Suprapubic skin (tissue), 4 donors: Measurements from ENCODE around the gene RNLS. TPM values are rescaled to one million over a fixed set of nuclear protein-coding genes. Genes with fewer than 3 reads are reported as not detected.

Experiments used
- DNase-seq, 2 donors: peaks; one replicate each; pipeline ENCODE4 v3.0.0-alpha.2; 2019; ENCODE audit warnings: low spot score in 2 of 2
- H3K27ac ChIP-seq: fragments of 200-600 bp; sonication (generic); one replicate; pipeline ENCODE4 v1.5.1; 2019
- H3K27me3 ChIP-seq: fragments of 200-600 bp; sonication (generic); one replicate; pipeline ENCODE4 v1.5.1; 2019
- H3K36me3 ChIP-seq: fragments of 200-600 bp; sonication (generic); one replicate; pipeline ENCODE4 v1.5.1; 2019
- H3K4me1 ChIP-seq: fragments of 200-600 bp; sonication (generic); one replicate; pipeline ENCODE4 v1.5.1; 2019
- H3K4me3 ChIP-seq: fragments of 200-600 bp; sonication (generic); one replicate; pipeline ENCODE4 v1.5.1; 2019; ENCODE audit warnings: mild to moderate bottlenecking
- H3K9me3 ChIP-seq: fragments of 200-600 bp; sonication (generic); one replicate; pipeline ENCODE4 v1.5.1; 2019
- CTCF ChIP-seq, 2 donors: fragments of 200-600 bp in 1 of 2; fragments of 450-650 bp in 1 of 2; sonication (generic) in 1 of 2; IDR thresholded peaks; one replicate each; pipeline ENCODE4 v1.5.1; 2016 to 2019; ENCODE audit warnings: antibody characterized with exemption in 2 of 2, mild to moderate bottlenecking in 1 of 2, moderate library complexity in 1 of 2
- EP300 ChIP-seq: sonication (generic); formaldehyde crosslinking; IDR thresholded peaks from one replicate; pipeline ENCODE4 v1.6.1; 2017; ENCODE audit warnings: antibody characterized with exemption
- POLR2A ChIP-seq, 2 donors: fragments of 450-650 bp; IDR thresholded peaks; one replicate each; pipeline ENCODE4 v1.6.1; 2017; ENCODE audit warnings: antibody characterized with exemption in 2 of 2, mild to moderate bottlenecking in 2 of 2, moderate library complexity in 2 of 2
- POLR2AphosphoS5 ChIP-seq, 3 donors: sonication (generic); formaldehyde crosslinking; IDR thresholded peaks; one replicate each; pipeline ENCODE4 v1.6.1; 2017; ENCODE audit warnings: antibody characterized with exemption in 3 of 3
- WGBS: methylation state at CpG from one replicate; pipeline ENCODE4 v1.1.5; 2018; 5-methylcytosine and 5-hydroxymethylcytosine counted together
- total RNA-seq, 4 donors: library from RNA; depleted of rRNA; stranded (reverse); fragments of >200 nt; gene quantifications; one replicate each; pipeline ENCODE4 v1.1.0, GENCODE V29; 2016

RNLS gene
- total RNA-seq, 4 donors from 2014 or later = 9.8 to 23.7 (median 19.2) TPM

GRCh38 chr10:88249450-88249849, 333.7 kb downstream of the RNLS start:
- WGBS = 90% methylated on average over 2 of the region's 2 CpGs
- no peak for TF ChIP-seq EP300
- no peak for TF ChIP-seq CTCF (IDR thresholded peaks at IDR 0.05)
- TF ChIP-seq POLR2AphosphoS5 (IDR thresholded peaks at IDR 0.05) = no peak
- TF ChIP-seq POLR2A (IDR thresholded peaks at IDR 0.05) = no peak

GRCh38 chr10:88246675-88247074, 336.4 kb downstream of the RNLS start:
- 84% methylated on average over 4 of the region's 4 CpGs for WGBS
- TF ChIP-seq POLR2AphosphoS5 (IDR thresholded peaks at IDR 0.05) = no peak
- TF ChIP-seq EP300 = no peak
- no peak for TF ChIP-seq CTCF (IDR thresholded peaks at IDR 0.05)
- TF ChIP-seq POLR2A (IDR thresholded peaks at IDR 0.05) = no peak
- Histone ChIP-seq H3K36me3 (no peaks in the 10 kb centered on the region), H3K4me3 (no peak overlapping the region), H3K9me3 (no peaks in the 10 kb centered on the region), H3K27me3 (no peaks in the 10 kb centered on the region), H3K27ac (no peak overlapping the region), H3K4me1 (peaks cover 15% of the 10 kb centered on the region)
- no peak for DNase-seq

More at GRCh38 chr10:88249450-88249849, 333.7 kb downstream of the RNLS start:
- H3K4me3 ChIP-seq = no peak overlapping the region
- H3K9me3 ChIP-seq = no peaks in the 10 kb centered on the region
- peaks cover 9% of the 10 kb centered on the region for H3K4me1 ChIP-seq
- DNase-seq = no peak
- no peaks in the 10 kb centered on the region for H3K27me3 ChIP-seq
- H3K27ac ChIP-seq = no peak overlapping the region
- H3K36me3 ChIP-seq = no peaks in the 10 kb centered on the region

- Histone ChIP-seq H3K9me3 (no peaks in the 10 kb centered on the region), H3K4me1 (peaks cover 15% of the 10 kb centered on the region), H3K4me3 (no peak overlapping the region), H3K27me3 (no peaks in the 10 kb centered on the region), H3K36me3 (no peaks in the 10 kb centered on the region), H3K27ac (no peak overlapping the region)
- WGBS = 38% methylated on average over 4 of the region's 4 CpGs
- TF ChIP-seq EP300 (no peak), CTCF (IDR thresholded peaks at IDR 0.05) (no peak), POLR2A (IDR thresholded peaks at IDR 0.05) (no peak), POLR2AphosphoS5 (IDR thresholded peaks at IDR 0.05) (no peak)
- no peak for DNase-seq
Observed at GRCh38 chr10:88245974-88246511, 337.1 kb downstream of the RNLS start.

GRCh38 chr10:88244781-88245625, 338.1 kb downstream of the RNLS start:
- no peak for DNase-seq
- 81% methylated on average over 9 of the region's 9 CpGs for WGBS
- TF ChIP-seq EP300 (no peak), POLR2A (IDR thresholded peaks at IDR 0.05) (no peak), CTCF (IDR thresholded peaks at IDR 0.05) (no peak), POLR2AphosphoS5 (IDR thresholded peaks at IDR 0.05) (no peak)
- Histone ChIP-seq H3K27me3 (no peaks in the 10 kb centered on the region), H3K4me3 (no peak overlapping the region), H3K4me1 (peaks cover 15% of the 10 kb centered on the region), H3K27ac (no peak overlapping the region), H3K36me3 (no peaks in the 10 kb centered on the region), H3K9me3 (no peaks in the 10 kb centered on the region)
